Measurements from ENCODE around the gene TUBGCP6. TPM values are rescaled to one million over a fixed set of nuclear protein-coding genes. Genes with fewer than 3 reads are reported as not detected.

The TUBGCP6 gene
- total and polyA plus RNA-seq, 8 donors, result 37.8 to 112 (median 50.2) TPM

- DNase-seq, result peak; percentile 79 to 87
- WGBS, 5 donors, result 49 to 63% (median 59%) methylated on average over 11 to 20 of the region's 20 CpGs
- intact Hi-C loops (cut with DNase I; ENCODE audit: low total_unique reads), result loop anchor here (5.0 kb wide), 1 partner anchor 58 kb away; no protein-coding TSS in a partner anchor
- no peak overlapping the region for H3K4me3 ChIP-seq
- peaks cover 0 to 2% (median 0%) of the 10 kb centered on the region in 4 donors for H3K9me3 ChIP-seq
- TF ChIP-seq CTCF (IDR thresholded peaks at IDR 0.05) (peak in 5 of 7 experiments; percentile 63 to 91 (median 84)), POLR2AphosphoS5 (IDR thresholded peaks at IDR 0.05) (peak in 1 of 3 donors; percentile 57), POLR2A (IDR thresholded peaks at IDR 0.05) (no peak)
- H3K27me3 ChIP-seq, result no peaks in the 10 kb centered on the region
- H3K36me3 ChIP-seq, result peaks cover 48 to 97% (median 92%) of the 10 kb centered on the region in 4 donors
- H3K4me1 ChIP-seq, result peaks cover 0 to 41% (median 24%) of the 10 kb centered on the region in 4 donors
- H3K27ac ChIP-seq, result no peak overlapping the region
These were observed 34.9 kb downstream of the TUBGCP6 start for GRCh38 chr22:50209893-50210292.

- DNase-seq, result no peak
- WGBS, 5 donors, result 75 to 81% (median 79%) methylated on average over 9 to 31 of the region's 31 CpGs
These were observed 35.6 kb downstream of the TUBGCP6 start for GRCh38 chr22:50208939-50209892.

GRCh38 chr22:50208430-50208938, 36.3 kb downstream of the TUBGCP6 start:
- no peak for TF ChIP-seq CTCF (IDR thresholded peaks at IDR 0.05)
- TF ChIP-seq POLR2AphosphoS5 (IDR thresholded peaks at IDR 0.05), result no peak
- no peak for TF ChIP-seq EP300 (IDR thresholded peaks at IDR 0.05)
- no peak for TF ChIP-seq POLR2A (IDR thresholded peaks at IDR 0.05)
- peaks cover 0 to 47% (median 24%) of the 10 kb centered on the region in 4 donors for H3K4me1 ChIP-seq
- no peak for DNase-seq
- intact Hi-C loops (cut with DNase I; ENCODE audit: low total_unique reads), result no loop called here
- no peaks in the 10 kb centered on the region for H3K9me3 ChIP-seq
- 84 to 88% (median 87%) methylated on average over 21 to 22 of the region's 22 CpGs for WGBS, 5 donors
- no peak overlapping the region for H3K4me3 ChIP-seq
- no peak overlapping the region for H3K27ac ChIP-seq
- H3K27me3 ChIP-seq, result no peaks in the 10 kb centered on the region
- H3K36me3 ChIP-seq, result peaks cover 44 to 90% (median 83%) of the 10 kb centered on the region in 4 donors

More at GRCh38 chr22:50208939-50209892, 35.6 kb downstream of the TUBGCP6 start:
- Histone ChIP-seq H3K27me3 (no peaks in the 10 kb centered on the region), H3K36me3 (peaks cover 48 to 95% (median 89%) of the 10 kb centered on the region in 4 donors), H3K27ac (no peak overlapping the region), H3K9me3 (peaks cover 0 to 2% (median 0%) of the 10 kb centered on the region in 4 donors), H3K4me3 (no peak overlapping the region), H3K4me1 (peaks cover 0 to 45% (median 26%) of the 10 kb centered on the region in 4 donors)
- no peak for TF ChIP-seq EP300 (IDR thresholded peaks at IDR 0.05)
- intact Hi-C loops (cut with DNase I; ENCODE audit: low total_unique reads), result no loop called here

GRCh38 chr22:50207383-50208140, 37.3 kb downstream of the TUBGCP6 start:
- Histone ChIP-seq H3K36me3 (peaks cover 35 to 87% (median 78%) of the 10 kb centered on the region in 4 donors), H3K4me3 (no peak overlapping the region), H3K4me1 (peaks cover 0 to 53% (median 29%) of the 10 kb centered on the region in 4 donors), H3K27ac (no peak overlapping the region), H3K27me3 (no peaks in the 10 kb centered on the region), H3K9me3 (no peaks in the 10 kb centered on the region)
- intact Hi-C loops (cut with DNase I; ENCODE audit: low total_unique reads), result no loop called here
- TF ChIP-seq EP300 (IDR thresholded peaks at IDR 0.05) (no peak), CTCF (IDR thresholded peaks at IDR 0.05) (no peak), POLR2A (IDR thresholded peaks at IDR 0.05) (no peak), POLR2AphosphoS5 (IDR thresholded peaks at IDR 0.05) (no peak)
- peak in 1 of 2 donors; percentile 49 for DNase-seq
- 61 to 71% (median 68%) methylated on average over 21 to 23 of the region's 23 CpGs for WGBS, 5 donors

Data from stomach (tissue), 9 donors.